SK-N-SH treated with all-trans-retinoic acid at 6 μM for 48 hours (cell line): ENCODE measurements around the gene ISM2.

Experiments used
- ARNTL ChIP-seq: fragments of 450-650 bp; formaldehyde crosslinking; IDR thresholded peaks from 2 replicates; pipeline ENCODE4 v1.5.0; 2020; ENCODE audit warnings: low read depth, mild to moderate bottlenecking, moderate library complexity, borderline replicate concordance
- GLIS3 ChIP-seq: fragments of 250-450 bp; sonication (Bioruptor Pico); IDR thresholded peaks from 2 replicates; pipeline ENCODE4 v1.5.0; 2020; ENCODE audit warnings: mild to moderate bottlenecking, moderate library complexity
- ISL1 ChIP-seq: fragments of 250-450 bp; sonication (Bioruptor Pico); IDR thresholded peaks from 2 replicates; pipeline ENCODE4 v2.1.2; 2022; ENCODE audit warnings: mild to moderate bottlenecking, moderate library complexity
- TCF4 ChIP-seq: fragments of 250-450 bp; sonication (Bioruptor Pico); IDR thresholded peaks from 2 replicates; pipeline ENCODE4 v1.8.0; 2021; ENCODE audit warnings: mild to moderate bottlenecking, moderate library complexity, borderline replicate concordance
- ZFP3 ChIP-seq: fragments of 250-450 bp; sonication (Bioruptor Pico); IDR thresholded peaks from 2 replicates; pipeline ENCODE4 v1.5.0; 2020; ENCODE audit warnings: mild to moderate bottlenecking, moderate library complexity
- ZNF565 ChIP-seq: fragments of 450-650 bp; formaldehyde crosslinking; conservative IDR thresholded peaks from 2 replicates; pipeline ENCODE4 v1.5.0; 2020; ENCODE audit warnings: low read depth, mild to moderate bottlenecking, moderate library complexity
- ZNF8 ChIP-seq: fragments of 450-650 bp; formaldehyde crosslinking; IDR thresholded peaks from 2 replicates; pipeline ENCODE4 v1.5.0; 2020; ENCODE audit warnings: mild to moderate bottlenecking, moderate library complexity
- TF ChIP-seq, protein P1 (sequence below): fragments of 250-450 bp; sonication (Bioruptor Pico); IDR thresholded peaks from 2 replicates; pipeline ENCODE4 v1.8.0; 2020; ENCODE audit warnings: mild to moderate bottlenecking, moderate library complexity, borderline replicate concordance
- TF ChIP-seq, protein P2 (sequence below): fragments of 250-450 bp; sonication (Bioruptor Pico); IDR thresholded peaks from 2 replicates; pipeline ENCODE4 v1.5.1; 2021; ENCODE audit warnings: mild to moderate bottlenecking, moderate library complexity
- TF ChIP-seq, protein P3 (sequence below): fragments of 250-450 bp; sonication (Bioruptor Pico); IDR thresholded peaks from 2 replicates; pipeline ENCODE4 v1.8.0; 2021; ENCODE audit warnings: low read depth, mild to moderate bottlenecking, moderate library complexity, borderline replicate concordance
- TF ChIP-seq, protein P4 (sequence below): fragments of 250-450 bp; sonication (Bioruptor Pico); IDR thresholded peaks from 2 replicates; pipeline ENCODE4 v1.5.1; 2020; ENCODE audit warnings: low read depth, mild to moderate bottlenecking, moderate library complexity
- TF ChIP-seq, protein P5 (sequence below): fragments of 250-450 bp; sonication (Bioruptor Pico); IDR thresholded peaks from 2 replicates; pipeline ENCODE4 v1.5.0; 2020; ENCODE audit warnings: mild to moderate bottlenecking, moderate library complexity

DNA sequence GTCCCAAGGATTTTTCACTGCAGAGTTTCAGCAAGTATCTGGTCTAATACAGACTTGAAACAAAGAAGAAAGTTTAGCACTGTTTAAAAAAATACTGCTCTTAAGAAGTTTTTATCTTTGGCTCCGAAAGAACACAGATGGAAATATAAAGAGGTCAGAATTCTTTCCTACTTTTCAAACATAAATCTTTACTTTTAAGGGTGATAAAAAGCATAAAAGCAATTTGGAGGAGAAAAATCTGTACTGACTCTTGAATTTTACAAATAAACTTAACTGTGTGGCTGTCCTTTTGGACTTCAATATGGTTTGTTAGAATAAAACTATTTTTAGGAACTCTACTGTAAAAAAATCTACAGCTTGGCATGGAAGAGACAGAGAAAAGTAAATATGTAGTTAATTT is 27.6 kb upstream of the ISM2 start:
- TF ChIP-seq, protein P1, sequence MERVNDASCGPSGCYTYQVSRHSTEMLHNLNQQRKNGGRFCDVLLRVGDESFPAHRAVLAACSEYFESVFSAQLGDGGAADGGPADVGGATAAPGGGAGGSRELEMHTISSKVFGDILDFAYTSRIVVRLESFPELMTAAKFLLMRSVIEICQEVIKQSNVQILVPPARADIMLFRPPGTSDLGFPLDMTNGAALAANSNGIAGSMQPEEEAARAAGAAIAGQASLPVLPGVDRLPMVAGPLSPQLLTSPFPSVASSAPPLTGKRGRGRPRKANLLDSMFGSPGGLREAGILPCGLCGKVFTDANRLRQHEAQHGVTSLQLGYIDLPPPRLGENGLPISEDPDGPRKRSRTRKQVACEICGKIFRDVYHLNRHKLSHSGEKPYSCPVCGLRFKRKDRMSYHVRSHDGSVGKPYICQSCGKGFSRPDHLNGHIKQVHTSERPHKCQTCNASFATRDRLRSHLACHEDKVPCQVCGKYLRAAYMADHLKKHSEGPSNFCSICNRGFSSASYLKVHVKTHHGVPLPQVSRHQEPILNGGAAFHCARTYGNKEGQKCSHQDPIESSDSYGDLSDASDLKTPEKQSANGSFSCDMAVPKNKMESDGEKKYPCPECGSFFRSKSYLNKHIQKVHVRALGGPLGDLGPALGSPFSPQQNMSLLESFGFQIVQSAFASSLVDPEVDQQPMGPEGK (CRISPR knock-in tag), result no peak
- TF ChIP-seq TCF4 (CRISPR knock-in tag) (no peak), ZNF565 (CRISPR knock-in tag) (no peak), ZFP3 (CRISPR knock-in tag) (no peak), GLIS3 (CRISPR knock-in tag) (no peak), ARNTL (CRISPR knock-in tag) (no peak), ZNF8 (CRISPR knock-in tag) (no peak), ISL1 (CRISPR knock-in tag) (no peak)
- TF ChIP-seq, protein P2, sequence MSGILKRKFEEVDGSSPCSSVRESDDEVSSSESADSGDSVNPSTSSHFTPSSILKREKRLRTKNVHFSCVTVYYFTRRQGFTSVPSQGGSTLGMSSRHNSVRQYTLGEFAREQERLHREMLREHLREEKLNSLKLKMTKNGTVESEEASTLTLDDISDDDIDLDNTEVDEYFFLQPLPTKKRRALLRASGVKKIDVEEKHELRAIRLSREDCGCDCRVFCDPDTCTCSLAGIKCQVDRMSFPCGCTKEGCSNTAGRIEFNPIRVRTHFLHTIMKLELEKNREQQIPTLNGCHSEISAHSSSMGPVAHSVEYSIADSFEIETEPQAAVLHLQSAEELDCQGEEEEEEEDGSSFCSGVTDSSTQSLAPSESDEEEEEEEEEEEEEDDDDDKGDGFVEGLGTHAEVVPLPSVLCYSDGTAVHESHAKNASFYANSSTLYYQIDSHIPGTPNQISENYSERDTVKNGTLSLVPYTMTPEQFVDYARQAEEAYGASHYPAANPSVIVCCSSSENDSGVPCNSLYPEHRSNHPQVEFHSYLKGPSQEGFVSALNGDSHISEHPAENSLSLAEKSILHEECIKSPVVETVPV (CRISPR knock-in tag), result no peak
- TF ChIP-seq, protein P3, sequence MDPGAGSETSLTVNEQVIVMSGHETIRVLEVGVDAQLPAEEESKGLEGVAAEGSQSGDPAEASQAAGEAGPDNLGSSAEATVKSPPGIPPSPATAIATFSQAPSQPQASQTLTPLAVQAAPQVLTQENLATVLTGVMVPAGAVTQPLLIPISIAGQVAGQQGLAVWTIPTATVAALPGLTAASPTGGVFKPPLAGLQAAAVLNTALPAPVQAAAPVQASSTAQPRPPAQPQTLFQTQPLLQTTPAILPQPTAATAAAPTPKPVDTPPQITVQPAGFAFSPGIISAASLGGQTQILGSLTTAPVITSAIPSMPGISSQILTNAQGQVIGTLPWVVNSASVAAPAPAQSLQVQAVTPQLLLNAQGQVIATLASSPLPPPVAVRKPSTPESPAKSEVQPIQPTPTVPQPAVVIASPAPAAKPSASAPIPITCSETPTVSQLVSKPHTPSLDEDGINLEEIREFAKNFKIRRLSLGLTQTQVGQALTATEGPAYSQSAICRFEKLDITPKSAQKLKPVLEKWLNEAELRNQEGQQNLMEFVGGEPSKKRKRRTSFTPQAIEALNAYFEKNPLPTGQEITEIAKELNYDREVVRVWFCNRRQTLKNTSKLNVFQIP, result no peak
- TF ChIP-seq, protein P4, sequence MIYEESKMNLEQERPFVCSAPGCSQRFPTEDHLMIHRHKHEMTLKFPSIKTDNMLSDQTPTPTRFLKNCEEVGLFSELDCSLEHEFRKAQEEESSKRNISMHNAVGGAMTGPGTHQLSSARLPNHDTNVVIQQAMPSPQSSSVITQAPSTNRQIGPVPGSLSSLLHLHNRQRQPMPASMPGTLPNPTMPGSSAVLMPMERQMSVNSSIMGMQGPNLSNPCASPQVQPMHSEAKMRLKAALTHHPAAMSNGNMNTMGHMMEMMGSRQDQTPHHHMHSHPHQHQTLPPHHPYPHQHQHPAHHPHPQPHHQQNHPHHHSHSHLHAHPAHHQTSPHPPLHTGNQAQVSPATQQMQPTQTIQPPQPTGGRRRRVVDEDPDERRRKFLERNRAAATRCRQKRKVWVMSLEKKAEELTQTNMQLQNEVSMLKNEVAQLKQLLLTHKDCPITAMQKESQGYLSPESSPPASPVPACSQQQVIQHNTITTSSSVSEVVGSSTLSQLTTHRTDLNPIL (CRISPR knock-in tag), result no peak
- TF ChIP-seq, protein P5, sequence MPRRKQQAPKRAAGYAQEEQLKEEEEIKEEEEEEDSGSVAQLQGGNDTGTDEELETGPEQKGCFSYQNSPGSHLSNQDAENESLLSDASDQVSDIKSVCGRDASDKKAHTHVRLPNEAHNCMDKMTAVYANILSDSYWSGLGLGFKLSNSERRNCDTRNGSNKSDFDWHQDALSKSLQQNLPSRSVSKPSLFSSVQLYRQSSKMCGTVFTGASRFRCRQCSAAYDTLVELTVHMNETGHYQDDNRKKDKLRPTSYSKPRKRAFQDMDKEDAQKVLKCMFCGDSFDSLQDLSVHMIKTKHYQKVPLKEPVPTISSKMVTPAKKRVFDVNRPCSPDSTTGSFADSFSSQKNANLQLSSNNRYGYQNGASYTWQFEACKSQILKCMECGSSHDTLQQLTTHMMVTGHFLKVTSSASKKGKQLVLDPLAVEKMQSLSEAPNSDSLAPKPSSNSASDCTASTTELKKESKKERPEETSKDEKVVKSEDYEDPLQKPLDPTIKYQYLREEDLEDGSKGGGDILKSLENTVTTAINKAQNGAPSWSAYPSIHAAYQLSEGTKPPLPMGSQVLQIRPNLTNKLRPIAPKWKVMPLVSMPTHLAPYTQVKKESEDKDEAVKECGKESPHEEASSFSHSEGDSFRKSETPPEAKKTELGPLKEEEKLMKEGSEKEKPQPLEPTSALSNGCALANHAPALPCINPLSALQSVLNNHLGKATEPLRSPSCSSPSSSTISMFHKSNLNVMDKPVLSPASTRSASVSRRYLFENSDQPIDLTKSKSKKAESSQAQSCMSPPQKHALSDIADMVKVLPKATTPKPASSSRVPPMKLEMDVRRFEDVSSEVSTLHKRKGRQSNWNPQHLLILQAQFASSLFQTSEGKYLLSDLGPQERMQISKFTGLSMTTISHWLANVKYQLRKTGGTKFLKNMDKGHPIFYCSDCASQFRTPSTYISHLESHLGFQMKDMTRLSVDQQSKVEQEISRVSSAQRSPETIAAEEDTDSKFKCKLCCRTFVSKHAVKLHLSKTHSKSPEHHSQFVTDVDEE (CRISPR knock-in tag), result no peak
